Stomach (tissue), 4 donors: Measurements from ENCODE around the gene SCGB1D2.

Experiments
- CTCF ChIP-seq, 7 experiments: fragments of 450-650 bp in 4 of 7; fragments of 200-600 bp in 3 of 7; sonication (generic) in 3 of 7; IDR thresholded peaks; one replicate each; pipeline ENCODE4 v1.5.1; 2016 to 2019; ENCODE audit warnings: antibody characterized with exemption in 7 of 7, control low read depth in 2 of 7, mild to moderate bottlenecking in 1 of 7
- POLR2A ChIP-seq, 4 donors: fragments of 450-650 bp; IDR thresholded peaks; one replicate each; pipeline ENCODE4 v1.6.1; 2016; ENCODE audit warnings: antibody characterized with exemption in 4 of 4, control low read depth in 2 of 4, mild to moderate bottlenecking in 1 of 4, moderate library complexity in 1 of 4
- POLR2AphosphoS5 ChIP-seq, 3 donors: sonication (generic); formaldehyde crosslinking; IDR thresholded peaks; one replicate each; pipeline ENCODE4 v1.6.1; 2016; ENCODE audit warnings: antibody characterized with exemption in 3 of 3

- TF ChIP-seq CTCF (IDR thresholded peaks at IDR 0.05), result no peak
- no peak for TF ChIP-seq POLR2AphosphoS5 (IDR thresholded peaks at IDR 0.05)
- TF ChIP-seq POLR2A (IDR thresholded peaks at IDR 0.05), result no peak
Measured at GRCh38 chr11:62267576-62267975, 25.5 kb downstream of the SCGB1D2 start.
